Measurements from ENCODE around the gene CZIB.
"Not testable (repeated sequence)": the region's sequence is repeated elsewhere in the genome, so short reads cannot be mapped to it uniquely, and the experiment has no call there.

CZIB gene

GRCh38 chr1:53238197-53239155 lies 18.0 kb upstream of the CZIB start, which contains the start of gene MAGOH:
Gene MAGOH (minus strand): TSS chr1:53238518. CDS start chr1:53238448, 70 bp downstream.
- peak; percentile 83 to 95 for DNase-seq

GRCh38 chr1:53237638-53238037 lies 17.2 kb upstream of the CZIB start:
- no peak for DNase-seq

- no peak for DNase-seq
Measured at GRCh38 chr1:53220962-53221286, 490 bp upstream of the CZIB start.

GRCh38 chr1:53219711-53220110 lies 723 bp downstream of the CZIB start:
- peak in 1 of 2 experiments; percentile 9 for DNase-seq

- no peak for DNase-seq
Measured at GRCh38 chr1:53218201-53218600, 2.2 kb downstream of the CZIB start.

DNA sequence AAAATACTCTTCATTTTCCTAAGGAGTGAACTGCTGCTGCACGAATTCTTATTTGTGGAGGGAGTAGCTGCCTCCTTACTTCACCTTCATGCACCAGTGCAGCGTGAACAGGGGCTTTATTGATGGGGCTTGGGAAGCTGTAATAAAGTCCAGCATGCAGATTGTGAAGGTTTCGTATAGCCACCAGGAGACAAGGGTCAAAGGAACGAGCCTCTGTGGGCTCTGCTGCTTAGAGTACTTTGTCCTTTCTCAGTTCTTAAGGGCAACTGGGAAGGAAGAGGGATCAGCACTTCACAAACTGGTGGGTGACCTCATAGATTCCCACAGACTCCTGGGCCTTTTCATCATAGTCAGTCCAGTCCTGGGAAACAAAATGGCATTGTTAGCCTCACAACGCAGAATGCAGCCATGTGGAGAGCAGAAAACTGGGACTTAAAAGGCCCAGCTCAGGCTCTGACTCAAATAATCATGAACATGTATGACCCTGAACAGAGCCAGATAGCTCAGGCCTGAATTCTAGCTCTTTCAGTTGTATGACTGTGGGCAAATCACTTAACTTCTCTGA lies 6.0 kb downstream of the CZIB start:
- DNase-seq, result no peak

DNA sequence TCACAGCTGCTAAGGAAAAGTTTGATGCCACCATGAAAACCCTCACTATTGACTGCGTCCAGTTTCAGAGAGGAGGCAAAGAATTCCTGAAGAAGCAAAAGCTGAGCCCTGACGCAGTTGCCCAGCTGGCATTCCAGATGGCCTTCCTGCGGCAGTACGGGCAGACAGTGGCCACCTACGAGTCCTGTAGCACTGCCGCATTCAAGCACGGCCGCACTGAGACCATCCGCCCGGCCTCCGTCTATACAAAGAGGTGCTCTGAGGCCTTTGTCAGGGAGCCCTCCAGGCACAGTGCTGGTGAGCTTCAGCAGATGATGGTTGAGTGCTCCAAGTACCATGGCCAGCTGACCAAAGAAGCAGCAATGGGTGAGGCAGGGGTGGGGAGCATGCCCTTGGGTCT lies 9.5 kb downstream of the CZIB start:
- DNase-seq, result no peak

DNA sequence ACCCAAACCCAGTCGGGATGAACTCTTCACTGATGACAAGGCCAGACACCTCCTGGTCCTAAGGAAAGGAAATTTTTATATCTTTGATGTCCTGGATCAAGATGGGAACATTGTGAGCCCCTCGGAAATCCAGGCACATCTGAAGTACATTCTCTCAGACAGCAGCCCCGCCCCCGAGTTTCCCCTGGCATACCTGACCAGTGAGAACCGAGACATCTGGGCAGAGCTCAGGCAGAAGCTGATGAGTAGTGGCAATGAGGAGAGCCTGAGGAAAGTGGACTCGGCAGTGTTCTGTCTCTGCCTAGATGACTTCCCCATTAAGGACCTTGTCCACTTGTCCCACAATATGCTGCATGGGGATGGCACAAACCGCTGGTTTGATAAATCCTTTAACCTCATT lies 10.1 kb downstream of the CZIB start:
- no peak for DNase-seq

DNA sequence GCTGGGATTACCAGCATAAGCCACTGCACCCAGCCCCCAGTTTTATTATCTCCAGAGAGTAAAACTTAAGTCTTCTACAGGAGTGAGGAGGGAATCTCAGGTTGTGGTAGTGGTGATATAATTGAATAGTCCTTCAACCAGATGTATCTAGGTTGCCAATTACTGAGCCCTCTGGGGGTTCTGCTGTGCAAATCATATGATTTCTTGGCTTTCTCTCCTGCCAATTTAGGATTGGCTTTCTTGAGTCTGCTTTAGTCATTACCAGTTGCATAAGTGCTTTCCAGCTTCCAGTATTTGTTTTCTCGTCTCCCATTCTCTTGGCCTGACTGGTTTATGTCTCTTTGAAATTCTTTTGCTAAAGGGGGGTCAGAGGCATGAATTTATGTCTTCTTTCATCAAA lies 12.7 kb downstream of the CZIB start:
- DNase-seq, result no peak

DNA sequence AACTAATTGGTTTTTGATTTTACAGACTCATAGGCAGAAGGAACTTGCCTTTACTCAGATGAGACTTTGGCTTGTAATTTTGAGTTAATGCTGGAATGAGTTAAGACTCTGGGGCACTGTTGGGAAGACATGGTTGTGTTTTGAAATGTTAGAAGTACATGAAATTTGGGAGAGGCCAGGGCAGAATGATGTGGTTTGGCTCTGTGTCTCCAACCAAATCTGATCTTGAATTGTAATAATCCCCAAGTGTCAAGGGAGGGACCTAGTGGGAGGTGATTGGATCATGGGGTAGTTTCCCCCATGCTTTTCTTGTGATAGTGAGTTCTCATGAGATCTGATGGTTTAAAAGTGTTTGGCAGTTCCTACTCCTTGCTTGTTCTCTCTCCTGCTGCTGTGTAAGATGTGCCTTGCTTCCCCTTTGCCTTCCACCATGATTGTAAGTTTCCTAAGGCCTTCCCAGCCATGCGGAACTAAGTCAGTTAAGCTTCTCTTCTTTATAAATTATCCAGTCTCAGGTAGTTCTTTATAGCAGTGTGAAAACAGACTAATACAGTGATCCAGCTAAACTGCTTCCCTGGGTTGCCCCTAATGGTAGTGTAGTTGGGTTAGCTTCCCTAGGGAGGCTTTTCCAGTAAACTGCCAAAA lies 13.6 kb downstream of the CZIB start:
- DNase-seq, result no peak

- DNase-seq, result peak in 1 of 2 experiments; percentile 11
Measured at GRCh38 chr1:53206083-53206685, 14.2 kb downstream of the CZIB start.

- DNase-seq, result not testable (repeated sequence)
Measured at GRCh38 chr1:53205496-53205895, 14.9 kb downstream of the CZIB start.

GRCh38 chr1:53203466-53203865 lies 17.0 kb downstream of the CZIB start:
- no peak for DNase-seq

DNA sequence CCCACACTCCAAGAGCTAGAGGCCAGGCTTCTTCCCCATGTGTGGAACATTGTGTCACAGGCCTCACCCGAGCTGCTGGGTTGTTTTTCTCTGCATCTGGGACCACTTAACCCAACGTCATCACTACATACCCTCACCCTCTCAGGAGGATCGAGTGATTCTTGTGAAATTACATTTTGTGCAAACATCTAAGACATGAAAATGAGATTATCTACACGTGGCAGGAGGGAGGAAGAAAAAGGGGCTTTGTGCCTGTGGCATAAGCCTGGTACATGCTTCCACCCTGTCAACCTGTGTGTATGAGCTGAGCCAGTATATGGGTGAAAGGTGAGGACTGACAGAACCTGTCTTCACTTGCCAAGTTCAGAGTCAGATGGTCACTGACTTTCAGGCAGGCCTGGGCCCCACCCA lies 22.2 kb downstream of the CZIB start:
- no peak for DNase-seq

DNA sequence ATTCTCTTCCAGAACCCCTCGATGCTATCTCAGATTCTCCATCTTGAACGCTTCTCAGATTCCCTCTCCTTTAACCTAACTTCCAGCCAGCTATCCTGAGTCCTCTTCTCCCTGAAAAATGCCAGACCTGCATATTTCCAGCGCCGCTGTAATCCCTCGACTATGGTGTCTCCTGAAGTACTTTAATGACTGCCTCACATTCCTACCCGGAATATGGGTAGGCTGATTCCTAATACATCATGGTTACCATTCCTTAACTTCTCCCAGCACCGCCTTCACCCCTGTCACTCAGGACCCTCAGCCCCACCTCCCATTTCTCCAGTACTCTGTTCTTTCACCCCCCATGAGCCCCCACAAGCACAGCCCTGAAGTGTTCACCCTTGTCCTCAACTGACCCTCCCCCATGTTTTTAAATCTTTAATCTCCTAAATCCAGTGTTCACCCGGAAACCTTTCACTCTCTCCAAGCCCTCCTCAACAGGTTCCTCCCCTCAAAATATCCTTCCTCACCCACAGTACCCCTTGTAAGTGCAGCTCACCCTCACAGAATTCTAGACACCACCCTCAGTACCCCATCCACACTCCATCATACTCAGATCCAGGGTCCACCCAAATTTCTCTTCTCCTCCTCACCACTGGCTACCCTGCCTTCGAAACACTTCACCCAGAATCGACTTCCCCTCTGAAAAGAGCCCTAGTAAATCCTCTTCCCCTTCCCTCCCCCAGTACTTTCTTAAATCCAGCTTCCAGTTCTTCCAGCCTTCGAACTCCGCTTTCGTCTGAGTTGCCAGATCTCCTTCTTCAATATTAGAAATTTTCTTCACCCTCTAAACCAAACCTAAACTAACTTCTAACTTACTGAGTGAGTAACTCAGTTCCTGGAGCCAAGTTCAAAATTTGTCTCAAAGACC lies 22.9 kb downstream of the CZIB start:
- peak in 1 of 2 experiments; percentile 26 for DNase-seq

- peak; percentile 69 to 96 for DNase-seq
Measured at GRCh38 chr1:53196485-53197290, 23.7 kb downstream of the CZIB start, which contains the start of gene CPT2. Gene CPT2 (plus strand): TSS chr1:53196824. CDS start chr1:53196944, 120 bp downstream.

GRCh38 chr1:53196017-53196484 lies 24.4 kb downstream of the CZIB start:
- peak in 1 of 2 experiments; percentile 42 for DNase-seq

DNA sequence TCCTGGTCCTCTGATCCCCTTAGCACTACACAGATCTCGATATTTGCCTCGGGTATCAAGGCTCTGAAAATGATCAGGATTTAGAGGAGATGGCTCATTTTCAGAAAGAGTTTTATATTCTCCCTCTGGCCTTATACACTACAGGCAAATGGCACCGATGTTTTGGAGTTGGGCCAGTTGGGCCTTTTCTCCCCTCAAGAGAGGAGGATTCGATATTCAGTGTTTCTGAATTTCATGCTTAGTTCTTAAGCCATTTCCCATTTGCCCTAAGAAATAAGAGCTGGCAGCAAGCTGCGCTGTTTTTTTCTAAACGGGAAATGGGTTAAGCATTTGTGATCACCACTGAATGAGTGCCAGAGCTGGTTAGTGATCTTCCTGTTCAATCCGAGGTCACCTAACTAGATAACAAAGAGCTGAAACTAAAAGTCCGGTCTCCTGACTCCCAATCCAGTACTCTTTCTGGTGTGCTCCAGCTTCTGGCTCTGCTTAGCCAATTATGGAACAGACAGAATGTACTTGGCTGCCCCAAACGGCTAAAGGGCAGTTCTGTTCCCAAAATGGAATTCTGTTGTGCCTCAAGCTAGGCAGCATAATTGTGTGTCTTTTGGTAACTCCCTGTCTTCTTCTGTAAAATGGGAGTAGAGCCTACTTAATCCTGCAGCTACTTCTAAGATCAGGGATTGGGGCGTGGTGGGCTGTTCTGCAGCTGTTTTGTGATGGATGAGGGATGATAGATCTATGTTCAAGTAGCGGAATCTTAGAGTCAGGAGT lies 25.0 kb downstream of the CZIB start:
- DNase-seq, result no peak

DNA sequence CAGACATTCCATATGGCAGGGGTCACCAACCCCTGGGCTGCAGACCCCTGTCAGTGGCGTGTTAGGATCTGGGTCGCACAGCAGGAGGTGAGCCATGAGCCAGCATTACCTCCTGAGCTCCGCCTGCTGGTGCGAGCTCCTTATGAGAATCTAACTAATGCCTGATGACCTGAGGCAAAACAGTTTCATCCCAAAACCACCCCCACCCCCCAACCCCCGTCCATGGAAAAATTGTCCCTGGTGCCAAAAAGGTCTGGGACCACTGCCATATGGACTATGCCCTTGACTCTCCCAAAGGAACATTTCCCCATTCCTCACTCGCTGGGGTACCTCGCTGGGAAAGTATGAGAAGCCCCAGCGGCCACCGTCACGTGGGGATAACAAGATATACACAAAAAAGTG lies 30.2 kb downstream of the CZIB start:
- DNase-seq, result no peak

DNA sequence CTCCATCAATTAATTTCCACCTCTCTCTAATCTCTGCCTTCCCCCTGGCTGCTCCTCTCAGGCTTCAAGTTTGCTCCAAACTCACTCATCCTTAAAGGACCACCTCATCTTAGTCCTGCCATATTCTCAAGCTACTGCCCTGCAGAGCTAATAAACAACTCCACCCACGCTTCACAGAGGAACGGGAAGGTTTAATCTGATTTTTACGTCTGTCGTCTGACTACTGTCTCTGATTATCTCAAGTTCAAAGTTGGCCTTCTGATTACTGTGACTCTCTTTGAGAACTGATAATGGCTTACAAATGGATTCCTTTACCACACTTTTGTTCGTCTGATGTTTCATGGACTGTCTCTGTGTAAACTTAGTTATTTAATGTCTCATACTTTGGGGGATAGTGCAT lies 31.4 kb downstream of the CZIB start:
- no peak for DNase-seq

All from NCI-H526 (cell line).